MG63 (cell line): ENCODE measurements around the gene CROCC2. TPM values are rescaled to one million over a fixed set of nuclear protein-coding genes. Genes with fewer than 3 reads are reported as not detected.

Source experiments
- DNase-seq: peaks from one replicate; pipeline ENCODE4 v3.0.0-alpha.2; 2020
- H3K27me3 ChIP-seq: fragments of 250-450 bp; sonication (Bioruptor Pico); 2 replicates; pipeline ENCODE4 v1.5.1; 2020; ENCODE audit warnings: mild to moderate bottlenecking, moderate library complexity
- H3K36me3 ChIP-seq: fragments of 250-450 bp; sonication (Bioruptor Pico); 2 replicates; pipeline ENCODE4 v1.5.1; 2020; ENCODE audit warnings: mild to moderate bottlenecking, moderate library complexity
- H3K4me3 ChIP-seq: fragments of 250-450 bp; sonication (Bioruptor Pico); 2 replicates; pipeline ENCODE4 v1.5.1; 2020; ENCODE audit warnings: mild to moderate bottlenecking, moderate library complexity
- H3K9me3 ChIP-seq: fragments of 250-450 bp; sonication (Bioruptor Pico); 2 replicates; pipeline ENCODE4 v1.5.1; 2020; ENCODE audit warnings: mild to moderate bottlenecking, moderate library complexity
- total RNA-seq: library from RNA; depleted of rRNA; stranded (reverse); fragments of >200 nt; shearing (Covaris generic); gene quantifications from 2 replicates; pipeline ENCODE4 v1.2.3, GENCODE V29; 2014; ENCODE audit warnings: low replicate concordance

The CROCC2 gene
- total RNA-seq, 1 experiment from 2014 or later: not detected

GRCh38 chr2:240933048-240933965, 27.2 kb downstream of the CROCC2 start:
- peaks cover 8% of the 10 kb centered on the region for H3K9me3 ChIP-seq
- no peak overlapping the region for H3K4me3 ChIP-seq
- DNase-seq: no peak
- H3K27me3 ChIP-seq: no peaks in the 10 kb centered on the region
- H3K36me3 ChIP-seq: no peaks in the 10 kb centered on the region

GRCh38 chr2:240933966-240934700, 28.0 kb downstream of the CROCC2 start:
- H3K9me3 ChIP-seq: peaks cover 15% of the 10 kb centered on the region
- no peak for DNase-seq
- H3K36me3 ChIP-seq: no peaks in the 10 kb centered on the region
- H3K4me3 ChIP-seq: no peak overlapping the region
- H3K27me3 ChIP-seq: no peaks in the 10 kb centered on the region

- H3K9me3 ChIP-seq: peaks cover 15% of the 10 kb centered on the region
- no peaks in the 10 kb centered on the region for H3K36me3 ChIP-seq
- H3K4me3 ChIP-seq: no peak overlapping the region
- DNase-seq: no peak
- H3K27me3 ChIP-seq: no peaks in the 10 kb centered on the region
Observed at GRCh38 chr2:240934701-240935102, 28.6 kb downstream of the CROCC2 start.

- Histone ChIP-seq H3K4me3 (no peak overlapping the region), H3K36me3 (no peaks in the 10 kb centered on the region), H3K9me3 (peaks cover 15% of the 10 kb centered on the region), H3K27me3 (no peaks in the 10 kb centered on the region)
- no peak for DNase-seq
Observed at GRCh38 chr2:240935103-240935876, 29.2 kb downstream of the CROCC2 start.

GRCh38 chr2:240936106-240936505, 30.0 kb downstream of the CROCC2 start:
- no peak overlapping the region for H3K4me3 ChIP-seq
- peaks cover 15% of the 10 kb centered on the region for H3K9me3 ChIP-seq
- DNase-seq: no peak
- no peaks in the 10 kb centered on the region for H3K27me3 ChIP-seq
- H3K36me3 ChIP-seq: no peaks in the 10 kb centered on the region

- Histone ChIP-seq H3K36me3 (no peaks in the 10 kb centered on the region), H3K27me3 (no peaks in the 10 kb centered on the region), H3K9me3 (peaks cover 2% of the 10 kb centered on the region; the same call in 1 of the 2 replicates), H3K4me3 (no peak overlapping the region)
- DNase-seq: no peak
Observed at GRCh38 chr2:240946046-240946445, 39.9 kb downstream of the CROCC2 start.

GRCh38 chr2:240946654-240947053, 40.5 kb downstream of the CROCC2 start:
- Histone ChIP-seq H3K36me3 (no peaks in the 10 kb centered on the region), H3K27me3 (no peaks in the 10 kb centered on the region), H3K9me3 (peaks cover 2% of the 10 kb centered on the region; the same call in 1 of the 2 replicates), H3K4me3 (no peak overlapping the region)
- DNase-seq: peak; percentile 69

- H3K9me3 ChIP-seq: peaks cover 2% of the 10 kb centered on the region; the same call in 1 of the 2 replicates
- DNase-seq: no peak
- H3K27me3 ChIP-seq: no peaks in the 10 kb centered on the region
- no peak overlapping the region for H3K4me3 ChIP-seq
- no peaks in the 10 kb centered on the region for H3K36me3 ChIP-seq
Observed at GRCh38 chr2:240947176-240947575, 41.0 kb downstream of the CROCC2 start.

- Histone ChIP-seq H3K27me3 (no peaks in the 10 kb centered on the region), H3K9me3 (peaks cover 2% of the 10 kb centered on the region; the same call in 1 of the 2 replicates), H3K36me3 (no peaks in the 10 kb centered on the region), H3K4me3 (no peak overlapping the region)
- DNase-seq: no peak
Observed at GRCh38 chr2:240947607-240948006, 41.5 kb downstream of the CROCC2 start.

GRCh38 chr2:240948086-240948485, 42.0 kb downstream of the CROCC2 start:
- no peak for DNase-seq
- Histone ChIP-seq H3K4me3 (no peak overlapping the region), H3K36me3 (no peaks in the 10 kb centered on the region), H3K27me3 (no peaks in the 10 kb centered on the region), H3K9me3 (peaks cover 2% of the 10 kb centered on the region; the same call in 1 of the 2 replicates)

- DNase-seq: no peak
- Histone ChIP-seq H3K4me3 (no peak overlapping the region), H3K36me3 (no peaks in the 10 kb centered on the region), H3K27me3 (no peaks in the 10 kb centered on the region), H3K9me3 (peaks cover 2% of the 10 kb centered on the region; the same call in 1 of the 2 replicates)
Observed at GRCh38 chr2:240948905-240949790, 43.0 kb downstream of the CROCC2 start.

- Histone ChIP-seq H3K27me3 (no peaks in the 10 kb centered on the region), H3K4me3 (no peak overlapping the region), H3K36me3 (no peaks in the 10 kb centered on the region), H3K9me3 (peaks cover 2% of the 10 kb centered on the region; the same call in 1 of the 2 replicates)
- no peak for DNase-seq
Observed at GRCh38 chr2:240949791-240950705, 43.9 kb downstream of the CROCC2 start.

- Histone ChIP-seq H3K36me3 (no peaks in the 10 kb centered on the region), H3K9me3 (peaks cover 2% of the 10 kb centered on the region; the same call in 1 of the 2 replicates), H3K27me3 (no peaks in the 10 kb centered on the region), H3K4me3 (no peak overlapping the region)
- DNase-seq: no peak
Observed at GRCh38 chr2:240951045-240951594, 45.0 kb downstream of the CROCC2 start.

- H3K4me3 ChIP-seq: no peak overlapping the region
- H3K9me3 ChIP-seq: no peaks in the 10 kb centered on the region
- H3K27me3 ChIP-seq: no peaks in the 10 kb centered on the region
- no peak for DNase-seq
- no peaks in the 10 kb centered on the region for H3K36me3 ChIP-seq
Observed at GRCh38 chr2:240952496-240953246, 46.5 kb downstream of the CROCC2 start.
